ENCODE data around the gene KCNC3.

GRCh38 chr19:50362030-50362412 lies 32.8 kb upstream of the KCNC3 start:
- TF ChIP-seq POLR2A (IDR thresholded peaks at IDR 0.05; ENCODE audit: low read depth, low read length) (no peak), POLR2AphosphoS5 (IDR thresholded peaks at IDR 0.05; ENCODE audit: low read depth, low read length) (no peak), TAF1 (IDR thresholded peaks at IDR 0.05; ENCODE audit: borderline replicate concordance, low read depth, low read length) (no peak)
